Astrocyte (in vitro differentiated cells and primary cell): Measurements from ENCODE around the gene SUMF1.

Experiments
- CTCF ChIP-seq: IDR thresholded peaks from 2 replicates; pipeline ENCODE4 v1.5.1; 2011; ENCODE audit warnings: low read depth, mild to moderate bottlenecking, inconsistent platforms, low read length, moderate library complexity; ENCODE audit not compliant: insufficient read depth
- EZH2 ChIP-seq: IDR thresholded peaks from 2 replicates; pipeline ENCODE4 v1.6.1; 2012; ENCODE audit warnings: mild to moderate bottlenecking, low read length, inconsistent platforms; ENCODE audit not compliant: insufficient read depth

GRCh38 chr3:4334548-4334947, 132.5 kb downstream of the SUMF1 start:
- TF ChIP-seq EZH2 (no peak), CTCF (no peak)
